HG02981 (cell line): ENCODE results near the gene CDH6.
"Not testable (repeated sequence)": the region's sequence is repeated elsewhere in the genome, so short reads cannot be mapped to it uniquely, and the experiment has no call there.

ENCODE experiments used
- ATAC-seq: cut with Tn5 transposase; IDR thresholded peaks from one replicate; pipeline ENCODE4 v1.9.1; 2021; ENCODE audit warnings: mild to moderate bottlenecking, moderate library complexity; ENCODE audit not compliant: unreplicated experiment

The CDH6 gene

DNA sequence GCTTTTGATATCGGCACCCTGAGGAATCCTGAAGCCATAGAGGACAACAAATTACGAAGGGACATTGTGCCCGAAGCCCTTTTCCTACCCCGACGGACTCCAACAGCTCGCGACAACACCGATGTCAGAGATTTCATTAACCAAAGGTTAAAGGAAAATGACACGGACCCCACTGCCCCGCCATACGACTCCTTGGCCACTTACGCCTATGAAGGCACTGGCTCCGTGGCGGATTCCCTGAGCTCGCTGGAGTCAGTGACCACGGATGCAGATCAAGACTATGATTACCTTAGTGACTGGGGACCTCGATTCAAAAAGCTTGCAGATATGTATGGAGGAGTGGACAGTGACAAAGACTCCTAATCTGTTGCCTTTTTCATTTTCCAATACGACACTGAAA, 129.5 kb downstream of the CDH6 start:
- no peak for ATAC-seq

DNA sequence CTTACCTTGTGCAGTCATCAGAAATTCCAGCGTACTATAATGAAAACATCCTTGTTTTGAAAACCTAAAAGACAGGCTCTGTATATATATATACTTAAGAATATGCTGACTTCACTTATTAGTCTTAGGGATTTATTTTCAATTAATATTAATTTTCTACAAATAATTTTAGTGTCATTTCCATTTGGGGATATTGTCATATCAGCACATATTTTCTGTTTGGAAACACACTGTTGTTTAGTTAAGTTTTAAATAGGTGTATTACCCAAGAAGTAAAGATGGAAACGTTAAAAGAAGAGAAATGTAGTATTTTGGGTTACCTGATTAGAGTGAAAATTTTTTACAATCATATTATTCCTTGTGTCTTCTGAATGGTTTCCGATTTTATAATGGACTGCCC, 131.4 kb downstream of the CDH6 start:
- no peak for ATAC-seq

DNA sequence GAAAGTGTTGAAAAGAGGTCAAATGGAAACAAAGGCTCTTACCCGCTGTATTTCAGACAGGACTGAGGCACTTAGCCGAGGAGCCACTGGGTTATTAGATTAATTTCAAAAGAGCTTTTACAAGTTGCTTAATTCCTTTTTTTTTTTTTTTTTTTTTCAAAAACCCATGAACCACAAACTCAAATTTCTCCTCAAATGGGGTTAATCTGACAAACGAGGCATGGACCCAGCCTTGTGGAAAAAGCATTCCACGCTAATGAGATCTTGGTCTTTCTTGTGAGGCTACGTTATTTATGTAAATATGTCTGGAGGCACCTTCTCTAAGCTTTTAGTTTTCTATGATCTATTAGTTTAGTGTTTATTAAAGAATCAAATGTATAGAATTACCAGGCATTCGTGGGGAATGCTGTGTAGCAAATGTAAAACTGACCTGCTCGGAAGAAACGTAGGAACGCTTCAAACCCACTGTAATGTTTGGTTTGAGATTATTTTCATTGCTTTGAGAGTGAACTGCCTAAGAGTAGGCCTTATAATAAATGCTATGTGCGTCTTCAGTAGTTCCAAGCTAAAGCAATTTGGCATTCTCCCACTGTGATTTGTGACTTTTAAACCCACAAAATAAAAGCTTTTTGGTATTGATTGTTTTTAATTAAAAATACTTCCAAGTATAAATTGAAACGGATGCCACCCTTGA, 134.7 kb downstream of the CDH6 start:
- ATAC-seq = no peak

DNA sequence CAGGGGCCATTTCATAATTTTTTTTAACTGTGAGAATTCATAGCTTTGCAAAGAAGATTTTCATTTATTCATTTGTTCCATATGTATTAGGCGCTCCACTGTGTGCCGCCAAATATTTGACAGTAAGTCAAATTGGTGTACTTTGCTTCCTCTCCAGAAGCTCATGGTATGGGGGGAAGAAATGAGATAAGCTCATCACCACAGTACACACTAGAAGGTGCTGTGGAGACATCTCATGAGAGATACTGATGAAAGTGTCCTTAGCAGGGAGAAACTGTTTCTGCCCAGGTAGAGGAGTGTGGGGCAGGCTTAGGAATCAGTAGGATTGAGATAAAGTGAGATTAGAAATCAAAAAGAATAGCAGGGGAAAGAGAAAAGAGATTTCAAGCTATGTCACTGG, 136.2 kb downstream of the CDH6 start:
- ATAC-seq = no peak

DNA sequence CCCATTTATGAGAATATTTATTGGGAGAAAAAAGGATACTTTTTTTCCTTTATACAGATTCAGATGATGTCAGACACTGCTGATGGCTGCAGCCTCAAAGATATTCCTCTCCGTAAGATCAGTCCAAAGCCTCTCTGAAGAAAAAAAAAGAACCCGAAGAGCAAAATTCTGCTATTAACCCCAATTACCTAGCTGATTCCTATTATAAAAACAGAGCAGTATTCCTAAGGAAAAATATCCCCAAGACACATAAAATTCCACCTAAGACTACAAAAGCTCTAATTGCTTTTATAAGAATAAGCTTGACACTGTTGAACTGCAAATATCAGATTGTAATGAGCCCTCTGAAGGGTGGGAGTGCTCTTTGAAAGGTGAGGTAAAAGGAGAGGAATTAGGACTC, 138.7 kb downstream of the CDH6 start:
- no peak for ATAC-seq

DNA sequence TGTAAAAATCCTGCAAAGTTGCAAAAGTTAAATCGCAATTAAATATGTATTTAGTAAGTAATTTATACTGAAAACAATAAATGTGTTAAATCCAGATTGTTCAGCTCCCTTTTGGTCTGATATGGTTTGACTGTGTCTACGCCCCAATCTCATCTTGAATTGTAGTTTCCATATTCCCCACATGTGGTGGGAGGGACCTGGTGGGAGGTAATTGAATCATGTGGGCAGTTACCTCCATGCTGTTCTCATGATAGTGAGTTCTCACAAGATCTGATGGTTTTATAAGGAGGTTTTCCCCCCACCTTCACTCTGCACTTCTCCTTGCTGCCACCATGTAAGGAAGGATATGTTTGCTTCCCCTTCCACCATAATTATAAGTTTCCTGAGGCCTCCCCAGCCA, 140.0 kb downstream of the CDH6 start:
- ATAC-seq = no peak

DNA sequence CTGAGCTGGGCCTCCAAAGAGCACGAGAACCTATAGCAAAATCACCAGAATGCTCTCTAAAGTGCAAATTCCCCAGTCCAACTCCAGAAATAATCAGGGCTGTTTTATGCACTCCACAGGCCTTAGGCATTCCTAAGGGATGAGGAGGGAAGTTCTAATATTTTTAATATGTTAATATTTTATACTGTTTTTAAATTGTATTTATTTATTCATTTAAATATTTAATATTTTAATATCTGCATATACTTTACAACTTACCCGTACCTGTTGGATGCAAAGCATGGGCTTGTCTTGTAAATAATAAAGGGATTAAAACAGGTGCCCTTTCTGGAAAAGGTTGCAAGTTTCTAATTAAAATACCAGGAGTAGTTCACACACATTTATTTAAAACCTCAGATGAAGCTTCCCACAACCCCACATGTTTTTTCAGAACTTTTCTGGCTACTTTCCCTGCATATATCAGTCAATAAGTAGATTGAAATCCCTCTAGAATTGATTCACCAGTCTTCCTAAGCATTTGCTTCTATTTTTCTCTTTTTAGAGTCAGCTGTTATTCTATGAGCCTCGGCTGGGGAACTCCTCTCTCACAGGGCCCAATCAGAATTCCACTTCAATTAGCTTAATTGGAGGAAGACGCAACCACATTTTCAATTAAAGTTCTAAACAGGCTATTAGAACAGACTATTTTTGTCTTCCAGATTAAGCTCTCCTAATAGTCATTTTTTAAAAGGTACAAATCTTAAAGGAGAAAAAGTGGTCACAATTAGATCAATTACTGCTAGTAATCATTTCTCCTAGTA, 140.8 kb downstream of the CDH6 start:
- no peak for ATAC-seq

DNA sequence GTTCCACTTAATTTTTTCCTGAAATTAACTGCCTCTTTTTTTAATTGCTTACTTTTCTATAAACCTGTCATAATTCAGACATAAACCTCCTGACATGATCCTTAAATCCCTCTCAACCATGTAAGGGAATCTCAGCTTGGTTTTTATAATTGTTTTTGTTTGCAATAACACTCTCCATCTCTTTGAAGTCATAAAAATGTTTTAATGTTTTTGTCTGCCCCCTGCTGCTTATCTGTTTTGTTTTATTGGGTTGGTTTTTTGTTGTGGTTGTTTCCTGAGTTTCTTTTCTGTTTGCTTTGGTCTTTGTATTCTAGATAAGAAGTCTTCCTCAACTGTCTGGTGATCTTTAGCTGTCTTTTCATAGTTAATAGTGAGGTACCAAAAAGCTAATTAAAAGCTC, 142.0 kb downstream of the CDH6 start:
- no peak for ATAC-seq

DNA sequence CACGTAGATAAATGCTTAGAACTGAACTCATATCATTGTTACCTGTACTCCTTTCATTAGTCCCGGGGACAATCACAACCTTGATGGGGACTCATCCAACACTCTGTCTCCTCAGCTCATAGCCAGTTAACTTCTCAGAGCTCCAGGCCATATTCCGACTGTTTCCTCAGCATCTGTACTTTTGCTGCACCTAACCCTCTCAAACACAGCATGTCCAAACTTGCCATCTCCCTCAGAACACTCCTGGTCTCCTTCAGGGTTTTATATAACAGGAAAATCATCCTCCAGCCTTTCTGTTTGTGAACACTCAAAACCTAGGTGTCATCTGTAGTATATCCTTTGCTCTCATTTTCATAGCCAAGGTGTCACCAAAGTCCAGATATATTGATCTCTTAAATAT, 150.5 kb downstream of the CDH6 start:
- ATAC-seq = no peak

DNA sequence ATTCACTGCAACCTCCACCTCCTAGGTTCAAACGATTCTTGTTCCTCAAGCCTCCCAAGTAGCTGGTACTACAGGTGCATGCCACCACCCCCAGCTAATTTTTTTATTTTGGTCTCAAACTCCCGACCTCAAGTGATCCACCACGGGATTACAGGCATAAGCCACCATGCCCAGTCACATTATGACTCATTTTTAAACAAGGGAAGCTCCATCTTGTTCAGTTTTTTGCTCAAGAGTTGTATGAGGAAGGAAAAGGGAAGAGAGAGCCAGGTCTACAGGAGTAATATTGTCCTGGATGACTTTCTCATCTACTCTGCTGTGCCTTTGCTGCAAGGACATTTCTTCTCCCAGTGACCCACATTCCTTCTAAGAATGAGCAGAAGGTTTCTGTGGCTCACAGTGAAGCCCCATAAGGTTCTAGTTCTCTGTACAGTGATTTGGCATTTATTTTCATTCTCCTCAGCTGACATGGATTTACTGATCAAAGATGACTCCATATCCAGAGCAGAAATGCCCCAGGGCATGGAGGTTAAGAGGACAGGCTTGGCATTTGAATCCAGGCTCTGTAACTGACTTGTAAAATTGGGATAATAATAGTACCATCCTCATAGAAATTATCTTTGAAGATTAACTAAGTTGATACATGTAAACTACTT, 153.5 kb downstream of the CDH6 start:
- ATAC-seq = no peak

DNA sequence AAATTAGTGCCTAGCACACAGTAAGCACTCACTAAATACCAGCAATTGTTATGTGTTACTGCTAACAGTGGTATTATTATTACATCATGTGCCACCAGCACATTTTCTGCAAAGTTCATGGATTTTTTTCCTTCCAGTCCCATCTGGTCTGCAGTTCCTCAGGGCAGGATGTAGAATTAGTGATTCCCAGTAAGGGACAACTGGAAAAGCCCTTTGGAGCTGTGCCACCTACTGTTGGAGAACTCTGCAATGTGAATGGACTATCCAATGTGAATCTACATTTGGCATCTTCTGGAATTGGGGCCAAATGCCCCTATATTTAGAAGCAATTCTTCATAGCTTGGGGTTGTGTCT, 154.0 kb downstream of the CDH6 start:
- no peak for ATAC-seq

DNA sequence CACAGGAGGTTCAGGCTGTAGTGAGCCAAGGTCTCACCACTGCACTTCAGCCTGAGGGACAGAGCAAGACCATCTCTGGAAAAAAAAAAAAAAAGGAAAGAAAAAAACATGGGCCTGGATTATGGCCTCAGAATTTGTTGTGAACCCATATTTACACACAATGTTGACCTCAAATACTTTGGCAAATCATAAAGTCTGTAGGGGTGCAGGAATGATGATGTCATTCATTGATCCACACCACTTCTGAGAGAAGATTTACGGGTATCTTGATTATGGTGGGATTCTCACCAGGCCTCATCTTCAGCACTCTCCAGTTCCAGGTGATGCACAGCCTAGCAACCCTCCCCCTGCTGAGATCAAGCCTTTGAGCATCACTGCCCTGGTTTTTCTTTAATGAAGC, 156.9 kb downstream of the CDH6 start:
- no peak for ATAC-seq

DNA sequence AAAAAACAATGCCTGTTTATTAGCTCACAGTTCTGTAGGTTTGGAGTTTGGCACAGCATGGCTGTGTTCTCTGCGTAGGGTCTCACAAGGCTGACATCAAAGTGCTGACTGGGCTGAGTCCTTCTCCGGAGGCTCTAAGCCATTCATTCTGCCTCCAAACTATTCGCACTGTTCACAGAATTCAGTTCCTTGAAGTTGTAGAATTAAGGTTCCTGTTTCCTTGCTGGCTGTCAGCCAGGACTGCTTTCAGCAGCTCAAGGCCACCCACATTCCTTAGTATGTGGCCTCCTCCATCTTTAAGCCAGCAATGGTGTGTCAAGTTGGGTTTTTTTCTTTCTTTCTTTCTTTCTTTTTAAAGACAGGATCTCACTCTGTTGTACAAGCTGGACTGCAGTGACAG, 161.9 kb downstream of the CDH6 start:
- ATAC-seq = no peak

DNA sequence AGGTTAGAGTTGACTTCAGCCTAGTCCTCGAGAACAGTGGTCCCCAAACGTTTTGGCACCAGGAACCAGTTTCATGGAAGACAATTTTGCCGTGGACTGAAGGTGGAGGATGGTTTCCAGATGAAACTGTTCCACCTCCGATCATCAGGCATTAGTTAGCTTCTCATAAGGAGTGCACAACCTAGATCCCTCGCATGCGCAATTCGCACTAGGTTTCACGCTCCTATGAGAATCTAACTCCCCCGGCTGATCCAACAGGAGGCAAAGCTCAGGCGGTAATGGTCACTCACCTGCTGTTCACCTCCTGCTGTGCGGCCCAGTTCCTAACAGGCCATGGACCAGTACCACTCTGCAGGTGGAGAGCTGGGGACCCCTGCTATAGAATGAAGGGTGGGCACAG, 163.6 kb downstream of the CDH6 start:
- ATAC-seq = no peak

DNA sequence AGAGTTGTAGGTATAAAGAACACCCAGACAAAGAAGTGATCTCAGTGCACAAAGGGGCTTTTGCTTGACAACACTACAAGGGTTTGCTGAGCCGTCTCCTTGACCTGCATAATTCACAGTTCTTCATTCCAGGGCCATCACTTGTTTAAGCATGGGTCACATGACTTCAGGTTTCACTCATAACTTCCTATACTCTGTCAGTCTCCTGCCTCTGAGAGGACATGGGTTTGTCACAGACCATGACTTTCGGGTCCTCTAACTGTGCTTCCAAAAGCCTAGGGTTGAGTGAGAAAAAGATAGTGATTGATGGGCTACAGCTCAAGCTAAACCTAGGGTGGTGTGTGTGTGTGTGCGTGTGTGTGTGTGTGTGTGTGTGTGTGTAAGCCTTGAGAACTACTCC, 166.4 kb downstream of the CDH6 start:
- no peak for ATAC-seq

DNA sequence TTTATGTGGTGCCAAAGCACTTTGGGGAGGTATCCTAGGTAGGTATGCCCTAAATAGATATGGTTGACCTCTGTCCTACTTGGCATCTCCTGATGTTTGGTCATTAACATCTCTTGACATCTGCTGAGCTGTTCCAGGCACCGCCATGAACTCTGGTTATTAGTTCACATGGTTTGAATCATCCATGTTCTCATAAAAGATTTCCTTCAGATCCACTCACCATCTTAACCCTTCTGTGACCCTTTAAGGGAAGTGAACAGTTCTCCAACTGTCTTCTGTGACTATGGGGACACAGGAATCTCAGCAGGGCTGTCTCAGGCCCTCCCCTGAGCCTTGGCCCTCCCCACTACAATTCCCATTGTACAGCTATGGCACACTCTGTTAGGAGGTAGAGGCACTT, 167.7 kb downstream of the CDH6 start:
- no peak for ATAC-seq

DNA sequence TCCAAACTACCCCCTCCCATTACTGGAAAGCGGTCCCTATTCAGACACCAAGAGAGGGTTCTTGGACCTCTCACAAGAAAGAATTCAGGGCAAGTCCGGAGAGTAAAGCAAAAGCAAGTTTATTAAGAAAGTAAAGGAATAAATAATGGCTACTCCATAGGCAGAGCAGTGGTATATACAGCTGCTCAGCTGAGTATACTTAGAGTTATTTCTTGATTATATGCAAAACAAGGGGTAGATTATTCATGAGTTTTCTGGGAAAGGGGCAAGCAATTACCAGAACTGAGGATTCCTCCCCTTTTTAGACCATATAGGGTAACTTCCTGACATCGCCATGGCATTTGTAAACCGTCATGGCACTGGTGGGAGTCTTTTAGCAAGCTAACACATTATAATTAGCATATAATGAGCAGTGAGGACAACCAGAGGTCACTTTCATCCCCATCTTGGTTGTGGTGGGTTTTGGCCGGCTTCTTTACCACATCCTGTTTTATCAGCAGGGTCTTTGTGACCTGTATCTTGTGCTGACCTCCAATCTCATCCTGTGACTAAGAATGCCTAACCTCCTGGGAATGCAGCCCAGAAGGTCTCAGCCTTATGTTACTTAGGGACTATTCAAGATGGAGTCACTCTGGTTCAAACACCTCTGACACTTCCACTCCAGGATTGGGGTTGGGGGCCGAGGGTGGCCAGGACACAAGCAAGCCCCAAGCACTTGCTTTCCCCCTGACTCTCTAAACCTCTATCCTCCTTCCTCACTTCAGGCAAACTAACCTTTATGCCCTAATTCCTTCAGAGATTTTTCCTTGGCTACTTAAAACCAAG, 168.4 kb downstream of the CDH6 start:
- ATAC-seq = not testable (repeated sequence)

DNA sequence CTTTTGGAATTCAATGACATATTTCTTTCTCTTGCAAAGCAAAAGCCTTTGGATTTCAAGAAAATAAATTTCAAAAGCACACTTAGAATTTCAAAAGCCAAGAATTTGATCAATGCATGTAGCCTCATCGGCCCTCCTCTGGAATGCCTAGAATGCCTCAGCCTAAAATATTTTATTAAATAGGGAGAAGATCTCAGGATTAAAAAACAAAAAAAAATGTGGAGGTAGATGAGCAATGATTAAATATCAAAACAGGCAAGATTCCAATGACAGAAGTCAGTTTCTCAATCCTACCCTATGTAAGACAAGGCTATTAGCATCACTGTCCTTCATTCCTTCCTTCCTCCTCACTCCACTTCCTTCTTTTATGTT, 169.0 kb downstream of the CDH6 start:
- ATAC-seq = no peak

DNA sequence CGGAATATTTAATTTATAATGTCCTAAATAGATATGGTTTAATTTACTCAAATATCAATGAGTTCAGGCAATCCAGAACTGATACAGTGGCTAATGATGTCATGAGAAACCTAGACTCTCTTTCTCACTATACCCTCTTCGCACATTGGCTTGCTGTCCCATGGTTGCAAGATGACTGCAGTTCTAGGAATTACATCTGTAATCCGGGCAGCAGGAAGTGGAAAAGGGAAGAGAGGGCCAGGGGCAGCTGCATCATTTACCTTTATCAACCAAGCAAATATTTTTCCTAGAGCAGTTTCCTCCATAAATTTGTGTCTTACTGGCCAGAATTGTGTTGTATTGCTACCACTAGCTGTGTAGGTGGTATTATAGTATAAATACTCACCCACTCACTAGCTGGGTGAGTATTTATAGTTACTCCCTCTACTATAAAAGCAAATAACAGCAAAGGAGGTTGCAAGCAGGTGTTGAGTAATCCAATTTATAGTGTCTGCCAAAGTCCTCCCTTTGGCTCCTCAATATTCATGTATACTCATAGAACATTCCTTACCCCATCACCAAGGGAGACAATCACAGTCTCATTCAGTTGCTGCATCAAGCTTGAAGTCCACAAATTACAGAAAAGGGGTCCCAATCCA, 169.6 kb downstream of the CDH6 start:
- no peak for ATAC-seq

DNA sequence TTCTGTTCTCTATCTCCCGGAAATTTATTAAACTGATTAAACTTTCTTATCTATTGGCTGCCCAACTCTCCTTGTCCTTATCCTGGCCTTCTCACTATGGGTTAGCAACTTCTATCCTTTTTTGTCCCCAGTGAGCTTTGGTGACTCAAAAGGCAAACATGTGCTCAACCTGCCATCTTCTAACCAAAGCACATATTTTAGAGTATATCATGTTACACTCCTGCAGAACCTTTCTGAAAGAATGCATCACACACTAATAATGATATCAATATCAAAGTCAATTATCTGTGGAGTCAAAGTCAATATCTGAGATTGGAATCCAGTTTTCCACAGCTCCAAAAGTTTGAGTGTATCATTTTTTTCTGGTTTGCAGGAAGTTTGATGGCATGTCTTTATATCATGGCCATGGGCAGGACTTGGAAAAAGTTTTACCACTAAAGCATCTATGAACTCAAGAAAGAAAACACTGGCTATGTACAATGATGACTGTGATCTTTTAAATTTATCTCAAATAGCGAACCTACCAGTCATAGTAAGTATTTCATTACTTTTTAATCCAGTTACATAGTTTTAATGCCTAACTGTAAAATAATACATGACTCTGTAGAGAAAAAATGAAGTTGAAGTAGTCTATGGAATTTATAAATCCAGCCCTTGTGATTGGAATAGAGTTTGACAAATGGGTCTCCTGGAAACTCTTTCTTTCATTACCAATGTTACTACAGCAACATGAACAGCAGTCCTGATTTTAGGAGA, 171.6 kb downstream of the CDH6 start:
- no peak for ATAC-seq
